T-cell (primary cell): Measurements from ENCODE around the gene RAP1A. TPM values are rescaled to one million over a fixed set of nuclear protein-coding genes. Genes with fewer than 3 reads are reported as not detected.

ENCODE experiments used
- ATAC-seq, 4 experiments: fragments of 200-7000 bp in 3 of 4; fragments of 150-1000 bp in 1 of 4; cut with Tn5 transposase; replicated peaks in 1 of 4; 1 replicate in 3 of 4; 2 replicates in 1 of 4; pipeline ENCODE4 v1.10.0; 2021; ENCODE audit warnings: moderate library complexity in 3 of 4, mild to moderate bottlenecking in 2 of 4, moderate number of reproducible peaks in 1 of 4
- CTCF ChIA-PET, 2 donors: fragments of 300-600 bp; sonication (Branson Sonifier 250); formaldehyde crosslinking; loops; one replicate each; lab custom pipeline; 2022; ENCODE audit warnings: antibody characterized with exemption in 2 of 2; lab: Charles Lee
- POLR2A ChIA-PET, 2 donors: fragments of 300-600 bp; sonication (Branson Sonifier 250); formaldehyde crosslinking; loops; one replicate each; lab custom pipeline; 2022; ENCODE audit warnings: antibody characterized with exemption in 2 of 2; lab: Charles Lee
- DNase-seq, 35 experiments: peaks; one replicate each; pipeline versions ENCODE4 v3.0.0 to v3.0.0-alpha.2; 2013 to 2023
- H3K27ac ChIP-seq: one replicate; pipeline ENCODE4 v1.5.1; 2013; ENCODE audit warnings: low read length
- H3K27me3 ChIP-seq, 2 experiments: replicated peaks in 1 of 2; 1 replicate in 1 of 2; 2 replicates in 1 of 2; pipeline versions ENCODE4 v1.6.1 to v1.7.0; 2013; ENCODE audit warnings: low read length in 1 of 2, mixed read lengths in 1 of 2; ENCODE audit not compliant: control insufficient read depth in 2 of 2, insufficient read depth in 2 of 2; ENCODE audit errors: extremely low read depth in 1 of 2
- H3K36me3 ChIP-seq, 2 donors: 1 replicate in 1 of 2; 2 replicates in 1 of 2; pipeline versions ENCODE4 v1.6.1 to v1.7.0; 2013; ENCODE audit warnings: low read length in 1 of 2; ENCODE audit not compliant: control insufficient read depth in 2 of 2, insufficient read depth in 1 of 2; ENCODE audit errors: extremely low read depth in 1 of 2
- H3K4me1 ChIP-seq, 2 experiments: 1 replicate in 1 of 2; 2 replicates in 1 of 2; pipeline versions ENCODE4 v1.6.1 to v1.7.0; 2013; ENCODE audit warnings: low read length in 2 of 2, mixed read lengths in 1 of 2; ENCODE audit not compliant: insufficient read depth in 2 of 2, control insufficient read depth in 1 of 2; ENCODE audit errors: extremely low read depth in 1 of 2
- H3K4me3 ChIP-seq, 2 donors: 1 replicate in 1 of 2; 2 replicates in 1 of 2; pipeline versions ENCODE4 v1.5.1 to v1.7.0; 2013; ENCODE audit warnings: mild to moderate bottlenecking in 2 of 2, low read length in 1 of 2, moderate library complexity in 1 of 2; ENCODE audit not compliant: control insufficient read depth in 1 of 2; ENCODE audit errors: extremely low read depth in 1 of 2
- H3K9me3 ChIP-seq: 2 replicates; pipeline ENCODE4 v1.7.0; 2013
- H3K27ac Mint-ChIP-seq, 2 donors: one replicate each; pipeline ENCODE4 v1.8.0; 2020 to 2021; ENCODE audit warnings: mild to moderate bottlenecking in 2 of 2, mixed read lengths in 2 of 2
- H3K27me3 Mint-ChIP-seq, 2 donors: one replicate each; pipeline ENCODE4 v1.8.0; 2021 to 2022; ENCODE audit warnings: mixed read lengths in 2 of 2
- H3K36me3 Mint-ChIP-seq: one replicate; pipeline ENCODE4 v1.8.0; 2021; ENCODE audit warnings: mixed read lengths
- H3K4me1 Mint-ChIP-seq, 3 donors: one replicate each; pipeline ENCODE4 v1.8.0; 2020 to 2022; ENCODE audit warnings: mixed read lengths in 3 of 3, mild to moderate bottlenecking in 1 of 3
- H3K4me3 Mint-ChIP-seq, 3 donors: one replicate each; pipeline ENCODE4 v1.8.0; 2020 to 2022; ENCODE audit warnings: mild to moderate bottlenecking in 3 of 3, mixed read lengths in 3 of 3, moderate library complexity in 3 of 3
- H3K9me3 Mint-ChIP-seq, 3 donors: one replicate each; pipeline ENCODE4 v1.8.0; 2020 to 2022; ENCODE audit warnings: mixed read lengths in 3 of 3
- WGBS: methylation state at CpG from one replicate; pipeline ENCODE4 v1.1.5; 2013; ENCODE audit warnings: missing lambda C conversion rate; ENCODE audit not compliant: insufficient coverage; 5-methylcytosine and 5-hydroxymethylcytosine counted together
- total RNA-seq, 35 experiments: library from RNA in 6 of 35; stranded (reverse) in 6 of 35; fragments of 120-200 nt in 1 of 35; gene quantifications; one replicate each; pipeline versions ENCODE4 v1.2.1 to v1.2.4 and lab custom pipeline; 2013 to 2026

RAP1A gene
- total RNA-seq, 5 donors from 2014 or later (not counting 1 experiment from before 2014, with no cell fraction given): 95.0 to 108 (median 103) TPM

- peaks cover 0 to 11% of the 10 kb centered on the region in 2 experiments for H3K4me1 ChIP-seq
- Mint-ChIP-seq H3K4me1 (peaks cover 16 to 20% (median 19%) of the 10 kb centered on the region in 3 donors), H3K27me3 (no peaks in the 10 kb centered on the region), H3K9me3 (no peaks in the 10 kb centered on the region), H3K27ac (no peak overlapping the region), H3K4me3 (no peak overlapping the region), H3K36me3 (no peaks in the 10 kb centered on the region)
- ATAC-seq (no peak), DNase-seq (no peak)
- ChIA-PET CTCF (no interaction called here), POLR2A (no interaction called here)
- no peaks in the 10 kb centered on the region for H3K9me3 ChIP-seq
- 88% methylated on average over 12 of the region's 18 CpGs for WGBS
- no peak overlapping the region for H3K4me3 ChIP-seq
- H3K27ac ChIP-seq: no peak overlapping the region
- H3K36me3 ChIP-seq: no peaks in the 10 kb centered on the region
- peaks cover 0 to 3% of the 10 kb centered on the region in 2 experiments for H3K27me3 ChIP-seq
These were observed 107.5 kb downstream of the RAP1A start for GRCh38 chr1:111727056-111727455.

- POLR2A ChIA-PET: interaction anchor here in 1 of 2 donors (0.6 kb wide), 1 partner anchor 158 kb away, joined by 5 read pairs; no protein-coding TSS in a partner anchor
- ATAC-seq: no peak
- H3K4me1 ChIP-seq: peaks cover 0 to 6% of the 10 kb centered on the region in 2 experiments
- no peak for DNase-seq
- Mint-ChIP-seq H3K4me3 (no peak overlapping the region), H3K27ac (no peak overlapping the region), H3K4me1 (peaks cover 0 to 5% (median 0%) of the 10 kb centered on the region in 3 donors), H3K36me3 (no peaks in the 10 kb centered on the region), H3K9me3 (no peaks in the 10 kb centered on the region), H3K27me3 (no peaks in the 10 kb centered on the region)
- peaks cover 0 to 13% of the 10 kb centered on the region in 2 experiments for H3K27me3 ChIP-seq
- no peaks in the 10 kb centered on the region for H3K36me3 ChIP-seq
- H3K9me3 ChIP-seq: no peaks in the 10 kb centered on the region
- CTCF ChIA-PET: interaction anchor here in 1 of 2 donors (0.6 kb wide), 1 partner anchor 41 kb away, joined by 3 read pairs; no protein-coding TSS in a partner anchor
- no peak overlapping the region for H3K27ac ChIP-seq
- 67% methylated on average over 3 of the region's 8 CpGs for WGBS
- no peak overlapping the region for H3K4me3 ChIP-seq
These were observed 109.8 kb downstream of the RAP1A start for GRCh38 chr1:111729271-111729921.

GRCh38 chr1:111729946-111730681 lies 110.5 kb downstream of the RAP1A start:
- H3K27me3 ChIP-seq: peaks cover 0 to 13% of the 10 kb centered on the region in 2 experiments
- H3K9me3 Mint-ChIP-seq: no peaks in the 10 kb centered on the region
- H3K27me3 Mint-ChIP-seq: no peaks in the 10 kb centered on the region
- H3K4me1 Mint-ChIP-seq: peaks cover 0 to 2% (median 0%) of the 10 kb centered on the region in 3 donors
- no peaks in the 10 kb centered on the region for H3K36me3 ChIP-seq
- H3K36me3 Mint-ChIP-seq: no peaks in the 10 kb centered on the region
- ChIA-PET POLR2A (no interaction called here), CTCF (interaction anchor here in 1 of 2 donors (1.1 kb wide), 1 partner anchor 39 kb away, joined by 4 read pairs; no protein-coding TSS in a partner anchor)
- H3K9me3 ChIP-seq: no peaks in the 10 kb centered on the region
- WGBS: 94% methylated on average over 6 of the region's 7 CpGs
- no peak overlapping the region for H3K27ac ChIP-seq
- H3K4me3 ChIP-seq: no peak overlapping the region
- H3K4me3 Mint-ChIP-seq: no peak overlapping the region
- DNase-seq (no peak), ATAC-seq (no peak)
- H3K27ac Mint-ChIP-seq: no peak overlapping the region
- peaks cover 0 to 6% of the 10 kb centered on the region in 2 experiments for H3K4me1 ChIP-seq

- Histone ChIP-seq H3K27ac (no peak overlapping the region), H3K9me3 (no peaks in the 10 kb centered on the region), H3K4me1 (peaks cover 0 to 6% of the 10 kb centered on the region in 2 experiments), H3K36me3 (no peaks in the 10 kb centered on the region), H3K4me3 (no peak overlapping the region), H3K27me3 (peaks cover 0 to 15% of the 10 kb centered on the region in 2 experiments)
- H3K36me3 Mint-ChIP-seq: no peaks in the 10 kb centered on the region
- H3K4me1 Mint-ChIP-seq: peaks cover 0 to 2% (median 0%) of the 10 kb centered on the region in 3 donors
- H3K9me3 Mint-ChIP-seq: no peaks in the 10 kb centered on the region
- DNase-seq (no peak), ATAC-seq (no peak)
- ChIA-PET CTCF (interaction anchor here in 1 of 2 donors (1.1 kb wide), 1 partner anchor 38 kb away, joined by 4 read pairs; no protein-coding TSS in a partner anchor), POLR2A (no interaction called here)
- 71% methylated on average over 1 of the region's 4 CpGs for WGBS
- no peaks in the 10 kb centered on the region for H3K27me3 Mint-ChIP-seq
- H3K27ac Mint-ChIP-seq: no peak overlapping the region
- no peak overlapping the region for H3K4me3 Mint-ChIP-seq
These were observed 111.1 kb downstream of the RAP1A start for GRCh38 chr1:111730706-111731105.

- no peak overlapping the region for H3K4me3 Mint-ChIP-seq
- Histone ChIP-seq H3K27ac (no peak overlapping the region), H3K9me3 (no peaks in the 10 kb centered on the region), H3K27me3 (peaks cover 0 to 26% of the 10 kb centered on the region in 2 experiments), H3K36me3 (no peaks in the 10 kb centered on the region), H3K4me1 (peaks cover 0 to 6% of the 10 kb centered on the region in 2 experiments), H3K4me3 (no peak overlapping the region)
- CTCF ChIA-PET: no interaction called here
- 75% methylated on average over 3 of the region's 6 CpGs for WGBS
- no peak overlapping the region for H3K27ac Mint-ChIP-seq
- DNase-seq: peak in 1 of 35 experiments; percentile 13
- no peaks in the 10 kb centered on the region for H3K27me3 Mint-ChIP-seq
- H3K4me1 Mint-ChIP-seq: peaks cover 0 to 2% (median 0%) of the 10 kb centered on the region in 3 donors
- POLR2A ChIA-PET: no interaction called here
- H3K9me3 Mint-ChIP-seq: no peaks in the 10 kb centered on the region
- H3K36me3 Mint-ChIP-seq: no peaks in the 10 kb centered on the region
- no peak for ATAC-seq
These were observed 112.4 kb downstream of the RAP1A start for GRCh38 chr1:111731956-111732355.

GRCh38 chr1:111732718-111733117 lies 113.1 kb downstream of the RAP1A start:
- DNase-seq (peak in 1 of 35 experiments; percentile 7), ATAC-seq (no peak)
- Histone ChIP-seq H3K36me3 (no peaks in the 10 kb centered on the region), H3K27me3 (peaks cover 0 to 34% of the 10 kb centered on the region in 2 experiments), H3K9me3 (no peaks in the 10 kb centered on the region), H3K27ac (no peak overlapping the region), H3K4me3 (no peak overlapping the region), H3K4me1 (peaks cover 0 to 7% of the 10 kb centered on the region in 2 experiments)
- POLR2A ChIA-PET: no interaction called here
- H3K27me3 Mint-ChIP-seq: peaks cover 6 to 7% of the 10 kb centered on the region in 2 donors
- no peak overlapping the region for H3K27ac Mint-ChIP-seq
- H3K36me3 Mint-ChIP-seq: no peaks in the 10 kb centered on the region
- 95% methylated on average over 7 of the region's 7 CpGs for WGBS
- H3K9me3 Mint-ChIP-seq: no peaks in the 10 kb centered on the region
- H3K4me1 Mint-ChIP-seq: peaks cover 4 to 6% (median 4%) of the 10 kb centered on the region in 3 donors
- CTCF ChIA-PET: no interaction called here
- H3K4me3 Mint-ChIP-seq: no peak overlapping the region
